GM21390 (cell line): ENCODE data around the gene NPFFR1.

Experiments used
- ATAC-seq: cut with Tn5 transposase; IDR thresholded peaks from one replicate; pipeline ENCODE4 v1.9.1; 2021; ENCODE audit not compliant: unreplicated experiment

The NPFFR1 gene

GRCh38 chr10:70289739-70290138 is 5.9 kb upstream of the NPFFR1 start:
- ATAC-seq: no peak

- no peak for ATAC-seq
These were observed 2.8 kb upstream of the NPFFR1 start for GRCh38 chr10:70286616-70287015.

GRCh38 chr10:70285476-70285831 is 1.6 kb upstream of the NPFFR1 start:
- no peak for ATAC-seq

GRCh38 chr10:70284542-70285475 is 1.0 kb upstream of the NPFFR1 start:
- ATAC-seq: no peak

- no peak for ATAC-seq
These were observed 746 bp downstream of the NPFFR1 start for GRCh38 chr10:70283071-70283444.

- ATAC-seq: no peak
These were observed 2.2 kb downstream of the NPFFR1 start for GRCh38 chr10:70281609-70282008.

- ATAC-seq: no peak
These were observed 3.7 kb downstream of the NPFFR1 start for GRCh38 chr10:70280099-70280498.

- ATAC-seq: no peak
These were observed 6.3 kb downstream of the NPFFR1 start for GRCh38 chr10:70277396-70278030.

- ATAC-seq: no peak
These were observed 9.2 kb downstream of the NPFFR1 start for GRCh38 chr10:70274643-70275042.

GRCh38 chr10:70272925-70273316 is 10.9 kb downstream of the NPFFR1 start:
- ATAC-seq: peak; percentile 71

GRCh38 chr10:70271996-70272924 is 11.5 kb downstream of the NPFFR1 start:
- no peak for ATAC-seq

GRCh38 chr10:70270952-70271351 is 12.9 kb downstream of the NPFFR1 start:
- no peak for ATAC-seq

GRCh38 chr10:70269741-70270140 is 14.1 kb downstream of the NPFFR1 start:
- ATAC-seq: no peak

- ATAC-seq: no peak
These were observed 15.4 kb downstream of the NPFFR1 start for GRCh38 chr10:70268376-70268775.

- no peak for ATAC-seq
These were observed 16.5 kb downstream of the NPFFR1 start for GRCh38 chr10:70267161-70267933.

GRCh38 chr10:70266701-70267100 is 17.1 kb downstream of the NPFFR1 start:
- ATAC-seq: no peak

- ATAC-seq: no peak
These were observed 17.7 kb downstream of the NPFFR1 start for GRCh38 chr10:70266056-70266455.

GRCh38 chr10:70265032-70265689 is 18.6 kb downstream of the NPFFR1 start:
- no peak for ATAC-seq

GRCh38 chr10:70260734-70261133 is 23.1 kb downstream of the NPFFR1 start:
- ATAC-seq: no peak

- no peak for ATAC-seq
These were observed 23.5 kb downstream of the NPFFR1 start for GRCh38 chr10:70260259-70260658.
